Measurements from ENCODE around the gene NDFIP2.

NDFIP2 gene

GRCh38 chr13:79435561-79435990 lies 45.4 kb upstream of the NDFIP2 start:
- DNase-seq (ENCODE audit: extremely low spot score) = no peak
- ChIA-PET CTCF (interaction anchor here (0.6 kb wide), 1 partner anchor 710 kb away, joined by 5 read pairs; no protein-coding TSS in a partner anchor), POLR2A (no interaction called here)
- TF ChIP-seq NFRKB (IDR thresholded peaks at IDR 0.05) = no peak
- TF ChIP-seq ZNF384 (IDR thresholded peaks at IDR 0.05) = peak; percentile 79
- TF ChIP-seq, protein P1, sequence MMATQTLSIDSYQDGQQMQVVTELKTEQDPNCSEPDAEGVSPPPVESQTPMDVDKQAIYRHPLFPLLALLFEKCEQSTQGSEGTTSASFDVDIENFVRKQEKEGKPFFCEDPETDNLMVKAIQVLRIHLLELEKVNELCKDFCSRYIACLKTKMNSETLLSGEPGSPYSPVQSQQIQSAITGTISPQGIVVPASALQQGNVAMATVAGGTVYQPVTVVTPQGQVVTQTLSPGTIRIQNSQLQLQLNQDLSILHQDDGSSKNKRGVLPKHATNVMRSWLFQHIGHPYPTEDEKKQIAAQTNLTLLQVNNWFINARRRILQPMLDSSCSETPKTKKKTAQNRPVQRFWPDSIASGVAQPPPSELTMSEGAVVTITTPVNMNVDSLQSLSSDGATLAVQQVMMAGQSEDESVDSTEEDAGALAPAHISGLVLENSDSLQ (IDR thresholded peaks at IDR 0.05) = peak; percentile 76
- TF ChIP-seq CTBP1 (IDR thresholded peaks at IDR 0.05; ENCODE audit: borderline replicate concordance) = peak; percentile 80; the same call in 1 of the 2 replicates
- 0 out of 2 replicates have a peak, but pooled peaks have one; percentile 44 for TF ChIP-seq ARNT (IDR thresholded peaks at IDR 0.05)

- POLR2A ChIA-PET = no interaction called here
- CTCF ChIA-PET = no interaction called here
- DNase-seq (ENCODE audit: extremely low spot score) = no peak
- no peak for TF ChIP-seq ZNF384 (IDR thresholded peaks at IDR 0.05)
- TF ChIP-seq ELF4 (IDR thresholded peaks at IDR 0.05) = no peak
- no peak for TF ChIP-seq SP1 (IDR thresholded peaks at IDR 0.05)
- TF ChIP-seq, protein P1 (IDR thresholded peaks at IDR 0.05) = no peak
- no peak for TF ChIP-seq TARDBP (IDR thresholded peaks at IDR 0.05)
- TF ChIP-seq NFRKB (IDR thresholded peaks at IDR 0.05) = no peak
- TF ChIP-seq L3MBTL2 (conservative IDR thresholded peaks at IDR 0.05) = no peak
- TF ChIP-seq HDGF (IDR thresholded peaks at IDR 0.05; ENCODE audit: borderline replicate concordance) = no peak
- no peak for TF ChIP-seq SUZ12 (IDR thresholded peaks at IDR 0.05)
- no peak for TF ChIP-seq FOXK2 (IDR thresholded peaks at IDR 0.05)
Measured at GRCh38 chr13:79439275-79439674, 41.7 kb upstream of the NDFIP2 start.

GRCh38 chr13:79440958-79441528 lies 39.9 kb upstream of the NDFIP2 start:
- no peak for TF ChIP-seq ZNF384 (IDR thresholded peaks at IDR 0.05)
- TF ChIP-seq ELF4 (IDR thresholded peaks at IDR 0.05) = no peak
- no peak for TF ChIP-seq TARDBP (IDR thresholded peaks at IDR 0.05)
- no peak for TF ChIP-seq FOXM1 (IDR thresholded peaks at IDR 0.05; ENCODE audit: borderline replicate concordance)
- no peak for TF ChIP-seq SUZ12 (IDR thresholded peaks at IDR 0.05)
- TF ChIP-seq FOXA1 (IDR thresholded peaks at IDR 0.05) = no peak
- no peak for TF ChIP-seq SP1 (IDR thresholded peaks at IDR 0.05)
- no peak for TF ChIP-seq FOXK2 (IDR thresholded peaks at IDR 0.05)
- TF ChIP-seq ARNT (IDR thresholded peaks at IDR 0.05) = no peak
- TF ChIP-seq, protein P1 (IDR thresholded peaks at IDR 0.05) = peak; percentile 91
- TF ChIP-seq L3MBTL2 (conservative IDR thresholded peaks at IDR 0.05) = 0 out of 2 replicates have a peak, but pooled peaks have one; percentile 6
- no peak for TF ChIP-seq HDGF (IDR thresholded peaks at IDR 0.05; ENCODE audit: borderline replicate concordance)
- no peak for TF ChIP-seq CTBP1 (IDR thresholded peaks at IDR 0.05; ENCODE audit: borderline replicate concordance)
- no peak for TF ChIP-seq BHLHE40 (IDR thresholded peaks at IDR 0.05; ENCODE audit: borderline replicate concordance)
- no peak for TF ChIP-seq NFRKB (IDR thresholded peaks at IDR 0.05)
- TF ChIP-seq LEF1 (IDR thresholded peaks at IDR 0.05; ENCODE audit: borderline replicate concordance) = no peak
- CTCF ChIA-PET = interaction anchor here (0.5 kb wide), 1 partner anchor 228 kb away, joined by 3 read pairs; no protein-coding TSS in a partner anchor
- no peak for DNase-seq (ENCODE audit: extremely low spot score)
- POLR2A ChIA-PET = interaction anchor here (0.6 to 1.6 kb wide), 2 partner anchors 35 to 40 kb away, joined by 3 to 7 read pairs; partner anchors contain the start of genes NDFIP2 and RBM26

- DNase-seq (ENCODE audit: extremely low spot score) = no peak
- CTCF ChIA-PET = interaction anchor here (0.6 to 1.2 kb wide), 2 partner anchors 18 to 897 kb away, joined by 5 to 7 read pairs; no protein-coding TSS in a partner anchor
- TF ChIP-seq CTBP1 (IDR thresholded peaks at IDR 0.05; ENCODE audit: borderline replicate concordance) (no peak), SP1 (IDR thresholded peaks at IDR 0.05) (no peak), LEF1 (IDR thresholded peaks at IDR 0.05; ENCODE audit: borderline replicate concordance) (no peak), FOXA1 (IDR thresholded peaks at IDR 0.05) (no peak), NFRKB (IDR thresholded peaks at IDR 0.05) (no peak)
- TF ChIP-seq, protein P1 (IDR thresholded peaks at IDR 0.05) = 0 out of 2 replicates have a peak, but pooled peaks have one; percentile 8
- POLR2A ChIA-PET = interaction anchor here (1.2 to 1.6 kb wide), 2 partner anchors 36 to 39 kb away, joined by 4 to 7 read pairs; partner anchors contain the start of genes NDFIP2 and RBM26
Measured at GRCh38 chr13:79442221-79442620, 38.7 kb upstream of the NDFIP2 start.

GRCh38 chr13:79442706-79443105 lies 38.2 kb upstream of the NDFIP2 start:
- TF ChIP-seq BHLHE40 (IDR thresholded peaks at IDR 0.05; ENCODE audit: borderline replicate concordance) (no peak), TARDBP (IDR thresholded peaks at IDR 0.05) (no peak)
- DNase-seq (ENCODE audit: extremely low spot score) = no peak
- POLR2A ChIA-PET = interaction anchor here (1.2 kb wide), 1 partner anchor 37 kb away, joined by 4 read pairs; the partner anchor contains the start of gene RBM26
- CTCF ChIA-PET = interaction anchor here (0.6 to 1.2 kb wide), 2 partner anchors 19 to 897 kb away, joined by 5 to 7 read pairs; no protein-coding TSS in a partner anchor

All from HEK293T (cell line).